Progenitor cell of endocrine pancreas (in vitro differentiated cells): ENCODE data around the gene FHOD3. TPM values are rescaled to one million over a fixed set of nuclear protein-coding genes. Genes with fewer than 3 reads are reported as not detected.

ENCODE experiments used
- DNase-seq: peaks from one replicate; pipeline ENCODE4 v3.0.0; 2021; ENCODE audit warnings: low spot score; ENCODE audit not compliant: unreplicated experiment
- H3K27ac Mint-ChIP-seq: 2 replicates; pipeline ENCODE4 v1.8.0; 2021; ENCODE audit warnings: mild to moderate bottlenecking, moderate library complexity, mixed read lengths
- H3K27me3 Mint-ChIP-seq: 2 replicates; pipeline ENCODE4 v1.8.0; 2021; ENCODE audit warnings: mixed read lengths
- H3K36me3 Mint-ChIP-seq: 2 replicates; pipeline ENCODE4 v1.8.0; 2022; ENCODE audit warnings: mixed read lengths; ENCODE audit not compliant: insufficient read depth
- H3K4me1 Mint-ChIP-seq: 2 replicates; pipeline ENCODE4 v1.8.0; 2021; ENCODE audit warnings: low read depth, mixed read lengths
- H3K4me3 Mint-ChIP-seq: 2 replicates; pipeline ENCODE4 v1.8.0; 2021; ENCODE audit warnings: low read depth, mild to moderate bottlenecking, moderate library complexity, mixed read lengths
- H3K9me3 Mint-ChIP-seq: 2 replicates; pipeline ENCODE4 v1.8.0; 2021; ENCODE audit warnings: low read depth, mixed read lengths
- total RNA-seq: library from RNA; stranded (reverse); gene quantifications from 2 replicates; pipeline ENCODE4 v1.2.1, GENCODE V29; 2021
- TF ChIP-seq, protein P1 (sequence below): fragments of 200-600 bp; sonication (generic); IDR thresholded peaks from one replicate; pipeline ENCODE4 v1.5.0; 2021; ENCODE audit warnings: antibody characterized with exemption, mild to moderate bottlenecking; ENCODE audit not compliant: unreplicated experiment

FHOD3 gene
- total RNA-seq, 1 donor from 2014 or later = 1.6 TPM

DNA sequence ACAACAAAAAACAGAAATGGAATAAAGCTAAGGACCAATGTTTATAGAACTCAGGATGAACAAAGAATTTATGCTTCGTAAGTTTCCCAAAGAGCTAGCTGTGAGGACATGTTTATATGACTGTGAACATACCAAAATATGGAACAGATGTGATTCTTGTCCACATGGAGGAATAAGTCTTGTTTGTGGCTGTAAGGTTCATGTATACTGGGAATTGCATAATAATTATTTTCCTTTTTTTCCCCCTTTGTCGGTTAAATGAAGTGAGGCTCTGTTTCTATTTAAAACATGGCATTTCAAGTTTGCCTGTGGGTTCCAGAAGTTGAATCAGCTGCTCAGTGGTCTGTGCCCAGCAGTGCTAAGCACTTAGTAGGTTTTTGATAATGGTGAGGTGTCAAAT is 108.1 kb downstream of the FHOD3 start:
- no peaks in the 10 kb centered on the region for H3K36me3 Mint-ChIP-seq
- H3K27ac Mint-ChIP-seq = no peak overlapping the region
- H3K4me1 Mint-ChIP-seq = no peaks in the 10 kb centered on the region
- H3K4me3 Mint-ChIP-seq = no peak overlapping the region
- peaks cover 1% of the 10 kb centered on the region for H3K27me3 Mint-ChIP-seq
- TF ChIP-seq, protein P1, sequence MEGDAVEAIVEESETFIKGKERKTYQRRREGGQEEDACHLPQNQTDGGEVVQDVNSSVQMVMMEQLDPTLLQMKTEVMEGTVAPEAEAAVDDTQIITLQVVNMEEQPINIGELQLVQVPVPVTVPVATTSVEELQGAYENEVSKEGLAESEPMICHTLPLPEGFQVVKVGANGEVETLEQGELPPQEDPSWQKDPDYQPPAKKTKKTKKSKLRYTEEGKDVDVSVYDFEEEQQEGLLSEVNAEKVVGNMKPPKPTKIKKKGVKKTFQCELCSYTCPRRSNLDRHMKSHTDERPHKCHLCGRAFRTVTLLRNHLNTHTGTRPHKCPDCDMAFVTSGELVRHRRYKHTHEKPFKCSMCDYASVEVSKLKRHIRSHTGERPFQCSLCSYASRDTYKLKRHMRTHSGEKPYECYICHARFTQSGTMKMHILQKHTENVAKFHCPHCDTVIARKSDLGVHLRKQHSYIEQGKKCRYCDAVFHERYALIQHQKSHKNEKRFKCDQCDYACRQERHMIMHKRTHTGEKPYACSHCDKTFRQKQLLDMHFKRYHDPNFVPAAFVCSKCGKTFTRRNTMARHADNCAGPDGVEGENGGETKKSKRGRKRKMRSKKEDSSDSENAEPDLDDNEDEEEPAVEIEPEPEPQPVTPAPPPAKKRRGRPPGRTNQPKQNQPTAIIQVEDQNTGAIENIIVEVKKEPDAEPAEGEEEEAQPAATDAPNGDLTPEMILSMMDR = no peak
- DNase-seq = no peak
- no peaks in the 10 kb centered on the region for H3K9me3 Mint-ChIP-seq

DNA sequence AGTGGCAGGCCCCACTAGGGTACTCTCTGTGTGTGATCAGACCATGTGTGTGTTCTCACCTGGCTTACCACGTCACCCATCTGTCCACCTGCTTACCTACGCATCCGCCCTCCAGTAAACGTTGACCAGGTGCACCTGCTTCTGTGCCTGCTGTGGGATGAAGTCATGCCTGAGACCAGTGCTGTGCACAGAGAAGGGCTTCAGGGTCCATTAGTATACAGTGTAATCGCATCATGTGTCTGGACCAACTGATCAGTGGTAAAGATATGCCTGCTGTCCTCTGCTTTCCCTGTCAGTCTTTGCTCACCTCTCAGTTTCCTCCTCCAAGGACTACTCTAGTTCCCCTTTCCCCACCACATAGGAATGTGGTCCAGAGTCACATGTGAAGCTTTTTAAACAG is 109.3 kb downstream of the FHOD3 start:
- no peak for DNase-seq
- TF ChIP-seq, protein P1 = no peak
- Mint-ChIP-seq H3K4me3 (no peak overlapping the region), H3K4me1 (no peaks in the 10 kb centered on the region), H3K27ac (no peak overlapping the region), H3K9me3 (no peaks in the 10 kb centered on the region), H3K27me3 (no peaks in the 10 kb centered on the region), H3K36me3 (no peaks in the 10 kb centered on the region)

DNA sequence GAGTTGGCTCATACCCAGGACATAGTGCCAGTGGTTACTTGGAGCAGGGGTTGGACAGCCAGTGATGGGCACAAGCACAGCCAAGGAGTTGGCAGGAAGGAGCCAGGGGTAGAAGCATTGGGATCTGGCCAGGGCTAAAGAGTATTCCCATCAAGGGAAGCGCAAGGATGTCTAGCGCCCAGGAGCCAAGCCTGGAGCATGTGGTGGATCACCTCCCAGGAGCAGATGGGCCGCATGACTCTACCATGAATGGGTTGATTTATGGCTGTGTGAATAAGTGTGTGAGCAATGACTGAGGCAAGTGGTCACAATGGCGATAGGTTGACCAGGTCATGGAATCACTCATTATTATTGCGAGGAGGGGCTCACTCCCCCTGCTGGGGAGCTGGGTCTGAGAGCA is 111.1 kb downstream of the FHOD3 start:
- Mint-ChIP-seq H3K4me1 (no peaks in the 10 kb centered on the region), H3K36me3 (no peaks in the 10 kb centered on the region), H3K27me3 (no peaks in the 10 kb centered on the region), H3K9me3 (no peaks in the 10 kb centered on the region), H3K27ac (peak overlapping the region; percentile 31), H3K4me3 (no peak overlapping the region)
- DNase-seq = no peak
- TF ChIP-seq, protein P1 = no peak

DNA sequence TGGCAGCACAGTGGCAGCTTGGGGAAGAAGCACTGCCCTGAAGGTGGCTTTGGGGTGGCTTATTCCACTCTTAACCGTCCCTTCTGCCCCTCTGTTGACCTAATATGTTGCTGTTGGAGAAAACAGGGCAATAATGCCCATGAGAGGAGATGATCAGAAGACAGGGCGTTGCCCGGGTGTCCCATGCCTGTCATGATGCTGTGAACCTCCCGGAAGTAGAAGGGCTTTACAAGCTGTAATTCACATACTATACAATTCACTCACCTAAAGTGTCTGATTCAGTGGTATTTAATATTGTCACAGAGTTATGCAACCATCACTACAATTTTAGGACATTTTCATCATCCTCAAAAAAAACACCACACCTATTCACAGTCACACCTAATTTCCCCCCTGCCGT is 112.3 kb downstream of the FHOD3 start:
- DNase-seq = no peak
- TF ChIP-seq, protein P1 = no peak
- H3K4me3 Mint-ChIP-seq = no peak overlapping the region
- no peak overlapping the region for H3K27ac Mint-ChIP-seq
- H3K36me3 Mint-ChIP-seq = no peaks in the 10 kb centered on the region
- H3K27me3 Mint-ChIP-seq = no peaks in the 10 kb centered on the region
- no peaks in the 10 kb centered on the region for H3K9me3 Mint-ChIP-seq
- H3K4me1 Mint-ChIP-seq = no peaks in the 10 kb centered on the region

DNA sequence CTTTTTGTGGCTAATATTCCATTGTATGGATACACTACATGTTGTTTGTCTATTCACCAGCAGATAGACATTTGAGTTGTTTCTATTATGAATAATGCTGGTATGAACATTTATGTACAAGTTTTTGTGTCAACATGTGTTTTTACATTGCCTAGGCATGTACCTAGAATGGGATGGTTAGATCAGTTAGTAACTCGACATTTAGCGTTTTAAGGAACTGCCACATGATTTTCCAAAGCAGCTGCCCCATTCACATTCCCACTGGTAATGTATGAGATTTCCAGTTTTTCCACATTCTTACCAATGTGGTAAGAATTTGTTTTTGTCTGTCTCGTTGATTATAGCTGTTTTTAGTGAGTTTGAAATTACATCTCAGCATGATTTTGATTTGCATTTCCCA is 112.8 kb downstream of the FHOD3 start:
- no peak for DNase-seq
- peaks cover 2% of the 10 kb centered on the region for H3K4me1 Mint-ChIP-seq
- TF ChIP-seq, protein P1 = no peak
- no peaks in the 10 kb centered on the region for H3K27me3 Mint-ChIP-seq
- H3K27ac Mint-ChIP-seq = no peak overlapping the region
- no peaks in the 10 kb centered on the region for H3K36me3 Mint-ChIP-seq
- H3K4me3 Mint-ChIP-seq = no peak overlapping the region
- no peaks in the 10 kb centered on the region for H3K9me3 Mint-ChIP-seq
